ENCODE measurements around the gene SANBR. TPM values are rescaled to one million over a fixed set of nuclear protein-coding genes. Genes with fewer than 3 reads are reported as not detected.

The SANBR gene
- total and polyA plus RNA-seq, 2 of the 4 experiments (the other 2 are of a cell fraction) = 3.3 to 3.8 TPM

DNA sequence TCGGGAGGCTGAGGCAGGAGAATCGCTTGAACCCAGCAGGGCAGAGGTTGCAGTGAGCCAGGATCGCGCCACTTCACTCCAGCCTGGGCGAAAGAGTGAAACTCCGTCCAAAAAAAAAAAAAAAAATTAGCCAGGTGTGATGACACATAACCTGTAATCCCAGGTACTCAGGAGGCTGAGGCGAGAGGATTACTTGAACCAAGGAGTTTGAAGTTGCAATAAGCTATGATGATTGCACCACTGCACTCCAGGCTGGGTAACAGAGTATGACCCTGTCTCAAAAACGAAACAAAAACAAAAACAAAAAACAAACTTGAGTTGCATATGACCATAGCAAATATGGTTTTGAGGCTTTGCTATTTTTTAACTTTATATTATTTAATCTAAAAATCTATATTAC is 25.8 kb downstream of the SANBR start:
- Histone ChIP-seq H3K36me3 (ENCODE audit: control insufficient read depth, insufficient read depth, low read length) (peaks cover 16% of the 10 kb centered on the region), H3K9ac (ENCODE audit: low read depth, low read length) (no peak overlapping the region), H2AK9ac (replicated peaks; ENCODE audit: low read depth, low read length, poor library complexity) (no peak overlapping the region), H3K4ac (ENCODE audit: low read depth, low read length) (no peak overlapping the region), H3K79me1 (ENCODE audit: low read depth in 1 of 2, low read length in 2 of 2) (no peaks in the 10 kb centered on the region), H3K9me1 (ENCODE audit: insufficient read depth, low read length) (no peaks in the 10 kb centered on the region), H2BK15ac (ENCODE audit: low read depth, low read length) (no peak overlapping the region), H2BK5ac (ENCODE audit: low read depth, low read length, poor library complexity, severe bottlenecking) (no peak overlapping the region), H3K27ac (ENCODE audit: insufficient read depth, low read length) (no peak overlapping the region), H4K8ac (ENCODE audit: low read depth in 2 of 2, low read length in 2 of 2) (no peak overlapping the region), H3K4me3 (ENCODE audit: insufficient read depth, low read depth, low read length) (no peak overlapping the region), H2BK20ac (ENCODE audit: low read depth, low read length) (no peak overlapping the region), H4K20me1 (ENCODE audit: insufficient read depth, low read length) (no peaks in the 10 kb centered on the region), H3K4me1 (ENCODE audit: control insufficient read depth, insufficient read depth, low read length) (no peaks in the 10 kb centered on the region), H4K5ac (ENCODE audit: low read depth, low read length) (no peak overlapping the region), H4K91ac (ENCODE audit: insufficient read depth, low read depth, low read length) (no peak overlapping the region), H3K56ac (ENCODE audit: extremely low read depth, insufficient read depth, low read length) (no peak overlapping the region), H3K4me2 (ENCODE audit: low read depth, low read length) (no peak overlapping the region), H3K18ac (ENCODE audit: low read depth, low read length) (no peak overlapping the region), H2AK5ac (ENCODE audit: low read depth, low read length) (no peak overlapping the region), H3K14ac (replicated peaks; ENCODE audit: low read depth, low read length) (no peak overlapping the region), H3K9me3 (ENCODE audit: control insufficient read depth, insufficient read depth, low read length) (no peaks in the 10 kb centered on the region), H2AFZ (replicated peaks; ENCODE audit: low read length, poor library complexity) (no peak overlapping the region), H2BK120ac (ENCODE audit: low read depth, low read length) (no peak overlapping the region), H3K23ac (ENCODE audit: low read depth, low read length) (no peak overlapping the region), H3K27me3 (ENCODE audit: control insufficient read depth, insufficient read depth, low read length) (no peaks in the 10 kb centered on the region)
- POLR2A ChIA-PET (ENCODE audit: unreplicated experiment) = no interaction called here
- DNase-seq (no peak), ATAC-seq (ENCODE audit: low read depth) (no peak)
- 100% methylated on average over 4 of the region's 8 CpGs; no CpG with 5 or more reads in 1 of the 2 experiments for WGBS, 2 experiments (ENCODE audit: extremely low coverage in 2 of 2, insufficient read length in 1 of 2)
- dilution Hi-C loops (cut with HindIII; ENCODE audit: low sequenced_read_pairs, unreplicated experiment) = no loop called here
- CTCF ChIA-PET = no interaction called here
- BruUV-seq (replicated peaks) = no TSS peak
- in situ Hi-C loops (cut with MboI; ENCODE audit: low sequenced_read_pairs) = no loop called here
- intact Hi-C loops (cut with micrococcal nuclease) = no loop called here
- TF ChIP-seq POLR2A (IDR thresholded peaks at IDR 0.05; ENCODE audit: low read depth, low read length) = no peak
- TF ChIP-seq MAFK (IDR thresholded peaks at IDR 0.05; ENCODE audit: low read depth, low read length) = no peak
- TF ChIP-seq RCOR1 (IDR thresholded peaks at IDR 0.05; ENCODE audit: insufficient replicate concordance, low read length) = no peak
- TF ChIP-seq FOS (IDR thresholded peaks at IDR 0.05; ENCODE audit: low read depth, low read length) = no peak
- no peak for TF ChIP-seq MXI1 (IDR thresholded peaks at IDR 0.05; ENCODE audit: borderline replicate concordance, low read depth, low read length)
